Astrocyte of the cerebellum (primary cell): ENCODE measurements around the gene RFC1.

Source experiments
- DNase-seq: peaks from one replicate; pipeline ENCODE4 v3.0.0-alpha.2; 2011; ENCODE audit warnings: low read depth
- H3K4me3 ChIP-seq: 2 replicates; pipeline ENCODE4 v1.5.1; 2011; ENCODE audit warnings: mild to moderate bottlenecking, low read depth, low read length, moderate library complexity
- in situ Hi-C: cut with HindIII; loops from 2 replicates; pipeline ENCODE4 v1.10.0; 2017; ENCODE audit warnings: low sequenced_read_pairs
- TF ChIP-seq, protein P1 (sequence below): IDR thresholded peaks from 2 replicates; pipeline ENCODE4 v1.5.1; 2012; ENCODE audit warnings: low read length, low read depth, moderate library complexity, mild to moderate bottlenecking; ENCODE audit errors: missing control alignments

The RFC1 gene

DNA sequence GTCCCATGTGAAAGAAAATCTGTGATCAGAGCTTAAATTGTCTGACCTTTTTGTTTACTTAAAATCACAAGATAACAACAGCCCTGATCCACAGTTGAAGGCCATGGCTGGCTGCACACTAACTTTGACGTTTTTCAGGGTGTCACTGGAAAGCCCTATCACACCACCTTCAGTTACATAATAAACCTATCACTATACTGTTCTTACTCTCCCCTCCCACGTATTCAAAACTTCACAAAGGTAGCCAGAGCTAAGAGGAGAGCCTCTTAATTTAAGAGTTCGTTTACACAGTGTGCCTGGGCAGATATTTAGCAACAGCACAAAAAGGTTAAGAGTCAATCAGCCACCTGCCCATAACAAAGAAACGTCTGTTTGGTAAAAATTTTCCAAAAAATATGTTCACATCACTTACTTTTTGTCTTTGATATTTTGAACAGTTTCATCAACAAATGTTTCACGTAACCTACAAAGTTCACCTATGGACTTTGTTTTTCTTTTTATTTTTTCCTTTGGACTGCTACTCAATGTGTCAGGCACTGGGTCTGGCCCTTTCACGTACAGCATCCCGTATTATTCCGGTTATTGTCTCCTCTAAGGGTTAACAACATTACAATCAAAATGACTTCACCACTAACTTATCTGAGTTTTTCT, 25.0 kb downstream of the RFC1 start:
- in situ Hi-C loops: no loop called here
- H3K4me3 ChIP-seq: no peak overlapping the region
- TF ChIP-seq, protein P1, sequence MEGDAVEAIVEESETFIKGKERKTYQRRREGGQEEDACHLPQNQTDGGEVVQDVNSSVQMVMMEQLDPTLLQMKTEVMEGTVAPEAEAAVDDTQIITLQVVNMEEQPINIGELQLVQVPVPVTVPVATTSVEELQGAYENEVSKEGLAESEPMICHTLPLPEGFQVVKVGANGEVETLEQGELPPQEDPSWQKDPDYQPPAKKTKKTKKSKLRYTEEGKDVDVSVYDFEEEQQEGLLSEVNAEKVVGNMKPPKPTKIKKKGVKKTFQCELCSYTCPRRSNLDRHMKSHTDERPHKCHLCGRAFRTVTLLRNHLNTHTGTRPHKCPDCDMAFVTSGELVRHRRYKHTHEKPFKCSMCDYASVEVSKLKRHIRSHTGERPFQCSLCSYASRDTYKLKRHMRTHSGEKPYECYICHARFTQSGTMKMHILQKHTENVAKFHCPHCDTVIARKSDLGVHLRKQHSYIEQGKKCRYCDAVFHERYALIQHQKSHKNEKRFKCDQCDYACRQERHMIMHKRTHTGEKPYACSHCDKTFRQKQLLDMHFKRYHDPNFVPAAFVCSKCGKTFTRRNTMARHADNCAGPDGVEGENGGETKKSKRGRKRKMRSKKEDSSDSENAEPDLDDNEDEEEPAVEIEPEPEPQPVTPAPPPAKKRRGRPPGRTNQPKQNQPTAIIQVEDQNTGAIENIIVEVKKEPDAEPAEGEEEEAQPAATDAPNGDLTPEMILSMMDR: no peak
- DNase-seq: no peak

DNA sequence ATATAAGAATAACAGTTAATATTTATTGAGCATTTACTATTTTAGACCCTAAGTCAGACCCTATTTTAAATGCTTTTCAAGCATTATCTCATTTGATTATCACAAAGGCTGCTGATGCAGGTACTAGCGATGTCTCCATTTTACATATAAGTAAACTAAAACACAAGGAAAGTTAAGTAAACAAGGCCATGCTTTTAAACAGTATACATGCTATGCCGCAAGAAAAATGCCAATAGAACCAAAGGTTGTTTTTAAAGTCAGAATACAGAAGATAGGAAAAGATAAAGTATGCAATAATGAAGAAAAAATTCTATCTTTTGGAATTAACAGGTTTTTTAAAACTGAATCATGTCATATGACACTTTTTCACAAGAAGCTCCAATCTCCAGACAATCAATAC, 26.2 kb downstream of the RFC1 start:
- TF ChIP-seq, protein P1: no peak
- in situ Hi-C loops: no loop called here
- H3K4me3 ChIP-seq: no peak overlapping the region
- no peak for DNase-seq

DNA sequence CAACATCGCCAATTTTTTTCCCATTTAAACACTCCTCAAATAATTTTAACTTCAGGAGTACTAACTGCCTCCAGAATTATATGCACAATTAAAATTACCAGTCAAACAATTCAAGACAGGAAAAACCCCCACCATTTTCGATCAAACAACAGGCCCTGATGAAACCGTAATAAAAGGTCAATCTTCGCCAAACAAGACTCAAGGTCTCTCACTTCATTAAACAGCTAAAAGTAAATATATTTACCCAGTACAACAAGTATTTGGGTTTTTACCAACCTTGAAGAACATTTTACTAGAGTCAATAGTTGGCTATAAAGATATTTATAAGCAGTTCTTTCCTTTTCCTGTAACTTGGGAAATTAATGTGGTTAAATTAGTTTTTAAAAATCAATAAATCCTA, 28.3 kb downstream of the RFC1 start:
- no peak for DNase-seq
- in situ Hi-C loops: no loop called here
- TF ChIP-seq, protein P1: no peak
- H3K4me3 ChIP-seq: no peak overlapping the region

DNA sequence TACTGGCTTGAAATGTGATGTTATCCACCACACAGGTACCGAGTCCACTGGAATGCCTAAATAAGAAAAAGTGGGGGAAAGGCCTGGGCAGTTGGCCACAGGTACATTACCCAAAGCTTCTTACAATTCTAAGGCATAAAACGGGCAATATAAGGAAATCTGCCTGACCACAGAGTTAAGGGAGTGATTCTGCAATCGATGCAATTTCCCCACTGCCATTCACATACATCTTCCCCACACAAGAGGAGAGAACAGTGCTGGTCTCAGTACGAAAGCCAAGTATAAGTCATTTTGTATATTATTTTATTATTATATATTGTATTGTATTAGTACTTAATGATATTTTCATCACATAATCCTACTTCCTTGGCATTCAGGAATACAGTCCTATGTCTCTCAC, 30.6 kb downstream of the RFC1 start:
- TF ChIP-seq, protein P1: no peak
- no peak overlapping the region for H3K4me3 ChIP-seq
- in situ Hi-C loops: no loop called here
- no peak for DNase-seq

DNA sequence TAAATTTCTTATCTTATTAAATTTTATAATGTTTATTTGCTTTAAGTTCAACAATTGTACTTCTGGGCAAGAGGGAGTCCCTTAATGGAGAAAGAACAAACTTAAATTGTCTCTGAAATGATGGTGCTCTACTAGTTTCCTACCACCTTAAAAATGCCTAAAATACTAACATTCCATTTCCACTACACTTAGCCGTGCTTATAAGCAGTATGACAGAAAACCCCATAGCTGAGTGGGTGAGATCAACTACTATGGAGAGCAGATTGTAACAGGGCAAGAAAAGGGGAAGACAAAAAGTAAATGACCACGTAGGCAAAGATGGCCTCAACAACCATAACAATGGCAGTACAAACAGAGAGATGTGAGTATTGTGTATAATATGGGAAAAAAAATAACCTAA, 35.0 kb downstream of the RFC1 start:
- H3K4me3 ChIP-seq: no peak overlapping the region
- in situ Hi-C loops: no loop called here
- TF ChIP-seq, protein P1: no peak
- DNase-seq: no peak

DNA sequence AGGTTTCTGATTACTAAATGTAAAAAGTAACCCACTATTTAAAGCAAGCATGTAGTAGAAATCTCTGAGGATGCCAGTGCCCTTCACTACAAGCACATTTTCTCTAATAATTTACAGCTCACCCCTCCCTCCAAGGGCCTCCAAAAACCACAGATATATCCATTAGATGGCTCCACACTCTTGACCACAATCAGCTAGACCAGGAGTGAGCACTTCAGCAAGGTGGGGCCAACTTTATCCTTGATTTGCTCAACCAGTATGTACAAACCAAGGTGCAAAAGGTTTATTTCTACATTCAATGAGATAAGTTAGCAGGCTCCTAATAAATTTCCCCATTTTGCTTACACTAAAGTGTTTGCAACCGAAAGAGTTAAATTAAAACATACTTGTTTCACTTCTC, 35.8 kb downstream of the RFC1 start:
- in situ Hi-C loops: no loop called here
- TF ChIP-seq, protein P1: no peak
- no peak for DNase-seq
- H3K4me3 ChIP-seq: no peak overlapping the region
